Astrocyte (in vitro differentiated cells and primary cell): ENCODE measurements around the gene FMN1.

Experiments
- CTCF ChIP-seq: IDR thresholded peaks from 2 replicates; pipeline ENCODE4 v1.5.1; 2011; ENCODE audit warnings: low read depth, mild to moderate bottlenecking, inconsistent platforms, low read length, moderate library complexity; ENCODE audit not compliant: insufficient read depth
- EZH2 ChIP-seq: IDR thresholded peaks from 2 replicates; pipeline ENCODE4 v1.6.1; 2012; ENCODE audit warnings: mild to moderate bottlenecking, low read length, inconsistent platforms; ENCODE audit not compliant: insufficient read depth

- TF ChIP-seq CTCF (no peak), EZH2 (no peak)
These were observed 180.6 kb downstream of the FMN1 start for GRCh38 chr15:33013827-33014445.
